ENCODE data around the gene OGDHL. TPM values are rescaled to one million over a fixed set of nuclear protein-coding genes. Genes with fewer than 3 reads are reported as not detected.
A peak's percentile ranks its signal among the peaks of the same experiment; 100 is the strongest.

Gene OGDHL
- total RNA-seq (2021; ENCODE audit: unreplicated experiment) (1.3 TPM), Bru-seq, nascent RNA (percentile 29 among the genes with signal in this experiment), BruChase-seq, experiment 1, labeled RNA remaining after a 2-hour chase (percentile 28 among the genes with signal in this experiment), BruChase-seq, experiment 2, labeled RNA remaining after a 6-hour chase (percentile 27 among the genes with signal in this experiment)
- 1.5 TPM for polyA plus RNA-seq (2012; ENCODE audit: insufficient read length)
- long read RNA-seq, partial matches to known transcripts: 1 of 4 reads
- long read RNA-seq, other reads (novel, unspliced or antisense): 1 of 4 reads

DNA sequence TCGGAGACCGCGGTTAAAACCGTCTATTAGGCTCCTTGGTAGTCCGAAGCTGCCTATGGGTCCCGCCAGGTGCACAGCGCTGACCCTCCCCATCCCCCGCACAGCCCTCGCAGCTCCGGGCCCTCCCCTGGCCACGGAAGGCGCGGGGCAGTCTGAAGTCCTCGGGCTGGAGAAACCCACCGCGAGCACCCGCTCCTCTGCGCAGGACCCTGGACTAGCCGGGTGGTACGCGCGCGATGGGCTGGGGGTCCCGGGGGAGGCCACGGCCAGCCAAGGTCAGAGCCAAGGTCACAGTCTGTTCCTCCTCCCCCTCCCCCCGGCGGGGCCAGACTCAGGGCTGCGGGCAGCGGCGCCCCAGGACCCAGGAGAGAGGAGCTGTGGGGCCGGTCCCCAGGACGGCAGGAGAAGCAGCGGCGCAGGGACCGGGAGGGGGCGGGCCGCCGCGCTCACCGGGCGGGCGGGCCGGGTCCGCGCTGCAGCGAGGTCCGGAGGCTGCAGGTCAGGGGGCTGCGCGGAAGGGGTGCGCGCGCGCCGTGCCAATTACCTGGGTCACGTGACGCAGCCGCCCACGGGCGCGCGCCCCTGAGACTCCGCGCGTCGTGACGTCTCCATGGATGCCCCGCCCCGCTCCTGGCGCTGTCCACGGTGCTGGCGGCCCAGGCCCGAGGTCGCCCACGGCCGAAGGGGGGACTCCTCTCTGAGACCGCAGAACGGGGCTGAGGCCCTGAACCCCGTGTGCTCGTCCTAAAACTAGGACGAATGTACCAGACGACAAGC lies at the start of gene OGDHL:
OGDHL (minus strand) TSS at position 535 of the 777 bp plus-strand sequence. CDS start 3,731 bp downstream, outside the sequence.
- in situ Hi-C loops (cut with HindIII; ENCODE audit: low pct_unique_long_range_greater_than_20kb, low sequenced_read_pairs): no loop called here
- peak; percentile 87 for ATAC-seq
- CTCF ChIA-PET: no interaction called here
- TF ChIP-seq POLR2AphosphoS5 (IDR thresholded peaks at IDR 0.05; ENCODE audit: low read depth, low read length) (no peak), TCF7L2 (IDR thresholded peaks at IDR 0.05; ENCODE audit: low read depth, low read length) (no peak), SIN3A (IDR thresholded peaks at IDR 0.05; ENCODE audit: borderline replicate concordance, insufficient read depth, low read depth, low read length) (no peak)
- TF ChIP-seq, protein P1, sequence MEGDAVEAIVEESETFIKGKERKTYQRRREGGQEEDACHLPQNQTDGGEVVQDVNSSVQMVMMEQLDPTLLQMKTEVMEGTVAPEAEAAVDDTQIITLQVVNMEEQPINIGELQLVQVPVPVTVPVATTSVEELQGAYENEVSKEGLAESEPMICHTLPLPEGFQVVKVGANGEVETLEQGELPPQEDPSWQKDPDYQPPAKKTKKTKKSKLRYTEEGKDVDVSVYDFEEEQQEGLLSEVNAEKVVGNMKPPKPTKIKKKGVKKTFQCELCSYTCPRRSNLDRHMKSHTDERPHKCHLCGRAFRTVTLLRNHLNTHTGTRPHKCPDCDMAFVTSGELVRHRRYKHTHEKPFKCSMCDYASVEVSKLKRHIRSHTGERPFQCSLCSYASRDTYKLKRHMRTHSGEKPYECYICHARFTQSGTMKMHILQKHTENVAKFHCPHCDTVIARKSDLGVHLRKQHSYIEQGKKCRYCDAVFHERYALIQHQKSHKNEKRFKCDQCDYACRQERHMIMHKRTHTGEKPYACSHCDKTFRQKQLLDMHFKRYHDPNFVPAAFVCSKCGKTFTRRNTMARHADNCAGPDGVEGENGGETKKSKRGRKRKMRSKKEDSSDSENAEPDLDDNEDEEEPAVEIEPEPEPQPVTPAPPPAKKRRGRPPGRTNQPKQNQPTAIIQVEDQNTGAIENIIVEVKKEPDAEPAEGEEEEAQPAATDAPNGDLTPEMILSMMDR (IDR thresholded peaks at IDR 0.05): no peak
- TF ChIP-seq, protein P2, sequence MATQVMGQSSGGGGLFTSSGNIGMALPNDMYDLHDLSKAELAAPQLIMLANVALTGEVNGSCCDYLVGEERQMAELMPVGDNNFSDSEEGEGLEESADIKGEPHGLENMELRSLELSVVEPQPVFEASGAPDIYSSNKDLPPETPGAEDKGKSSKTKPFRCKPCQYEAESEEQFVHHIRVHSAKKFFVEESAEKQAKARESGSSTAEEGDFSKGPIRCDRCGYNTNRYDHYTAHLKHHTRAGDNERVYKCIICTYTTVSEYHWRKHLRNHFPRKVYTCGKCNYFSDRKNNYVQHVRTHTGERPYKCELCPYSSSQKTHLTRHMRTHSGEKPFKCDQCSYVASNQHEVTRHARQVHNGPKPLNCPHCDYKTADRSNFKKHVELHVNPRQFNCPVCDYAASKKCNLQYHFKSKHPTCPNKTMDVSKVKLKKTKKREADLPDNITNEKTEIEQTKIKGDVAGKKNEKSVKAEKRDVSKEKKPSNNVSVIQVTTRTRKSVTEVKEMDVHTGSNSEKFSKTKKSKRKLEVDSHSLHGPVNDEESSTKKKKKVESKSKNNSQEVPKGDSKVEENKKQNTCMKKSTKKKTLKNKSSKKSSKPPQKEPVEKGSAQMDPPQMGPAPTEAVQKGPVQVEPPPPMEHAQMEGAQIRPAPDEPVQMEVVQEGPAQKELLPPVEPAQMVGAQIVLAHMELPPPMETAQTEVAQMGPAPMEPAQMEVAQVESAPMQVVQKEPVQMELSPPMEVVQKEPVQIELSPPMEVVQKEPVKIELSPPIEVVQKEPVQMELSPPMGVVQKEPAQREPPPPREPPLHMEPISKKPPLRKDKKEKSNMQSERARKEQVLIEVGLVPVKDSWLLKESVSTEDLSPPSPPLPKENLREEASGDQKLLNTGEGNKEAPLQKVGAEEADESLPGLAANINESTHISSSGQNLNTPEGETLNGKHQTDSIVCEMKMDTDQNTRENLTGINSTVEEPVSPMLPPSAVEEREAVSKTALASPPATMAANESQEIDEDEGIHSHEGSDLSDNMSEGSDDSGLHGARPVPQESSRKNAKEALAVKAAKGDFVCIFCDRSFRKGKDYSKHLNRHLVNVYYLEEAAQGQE (IDR thresholded peaks at IDR 0.05; ENCODE audit: insufficient read depth in 1 of 2, low read depth in 2 of 2, low read length in 1 of 2): peak; percentile 99 to 100
- POLR2A ChIA-PET: no interaction called here
- H3K36me3 ChIP-seq (ENCODE audit: control insufficient read depth, insufficient read depth, low read length): 0 out of 2 replicates have a peak, but pooled peaks cover 2% of the 10 kb centered on the region
- BruUV-seq (replicated peaks): no TSS peak
- H3K27ac ChIP-seq (ENCODE audit: low read length): no peak within 1 kb of the TSS
- H3K4me3 ChIP-seq (ENCODE audit: low read depth in 2 of 2, low read length in 2 of 2): peak within 1 kb of the TSS; percentile 45
- DNase-seq (ENCODE audit: low read depth, low spot score): no peak
- H3K9me3 ChIP-seq (ENCODE audit: control insufficient read depth, insufficient read depth, low read depth, low read length): no peaks in the 10 kb centered on the region
- intact Hi-C loops (cut with micrococcal nuclease; ENCODE audit: unreplicated experiment): no loop called here
- H3K27me3 ChIP-seq (ENCODE audit: control insufficient read depth, insufficient read depth, low read length): peaks cover 13% of the 10 kb centered on the region; the same call in 1 of the 2 replicates
- 0 out of 2 replicates have a peak, but pooled peaks cover 3% of the 10 kb centered on the region for H3K4me1 ChIP-seq (ENCODE audit: control insufficient read depth, insufficient read depth, low read length)

DNA sequence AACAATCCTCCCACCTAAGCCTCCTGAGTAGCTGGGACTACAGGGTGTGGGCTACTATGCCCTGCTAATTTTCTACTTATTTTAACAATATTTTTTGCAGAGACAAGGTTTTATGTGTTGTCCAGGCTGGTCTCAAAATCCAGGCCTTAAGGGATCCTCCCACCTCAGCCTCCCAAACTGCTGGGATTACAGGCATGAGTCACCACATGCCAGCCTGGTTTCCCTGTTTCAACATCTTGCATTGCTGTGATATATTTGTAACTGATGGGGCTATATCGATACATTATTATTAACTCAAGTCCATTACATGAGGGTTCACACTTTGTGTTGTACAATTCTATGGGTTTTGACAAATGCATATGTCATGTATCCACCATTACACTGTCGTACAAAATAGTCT lies 41.9 kb upstream of the OGDHL start:
- CTCF ChIA-PET: no interaction called here
- TF ChIP-seq SIN3A (IDR thresholded peaks at IDR 0.05; ENCODE audit: borderline replicate concordance, insufficient read depth, low read depth, low read length) (no peak), POLR2AphosphoS5 (IDR thresholded peaks at IDR 0.05; ENCODE audit: low read depth, low read length) (no peak), TCF7L2 (IDR thresholded peaks at IDR 0.05; ENCODE audit: low read depth, low read length) (no peak)
- POLR2A ChIA-PET: no interaction called here
- in situ Hi-C loops (cut with HindIII; ENCODE audit: low pct_unique_long_range_greater_than_20kb, low sequenced_read_pairs): no loop called here
- ATAC-seq (no peak), DNase-seq (ENCODE audit: low read depth, low spot score) (no peak)
- peaks cover 3% of the 10 kb centered on the region; the same call in 1 of the 2 replicates for H3K9me3 ChIP-seq (ENCODE audit: control insufficient read depth, insufficient read depth, low read depth, low read length)
- H3K4me1 ChIP-seq (ENCODE audit: control insufficient read depth, insufficient read depth, low read length): no peaks in the 10 kb centered on the region
- 0 out of 2 replicates have a peak, but pooled peaks cover 2% of the 10 kb centered on the region for H3K27me3 ChIP-seq (ENCODE audit: control insufficient read depth, insufficient read depth, low read length)
- H3K36me3 ChIP-seq (ENCODE audit: control insufficient read depth, insufficient read depth, low read length): no peaks in the 10 kb centered on the region
- no TSS peak for BruUV-seq (replicated peaks)
- no peak overlapping the region for H3K4me3 ChIP-seq (ENCODE audit: low read depth in 2 of 2, low read length in 2 of 2)
- H3K27ac ChIP-seq (ENCODE audit: low read length): no peak overlapping the region
- intact Hi-C loops (cut with micrococcal nuclease; ENCODE audit: unreplicated experiment): no loop called here
